ENCODE measurements around the gene LPGAT1.
"Not testable (repeated sequence)": the region's sequence is repeated elsewhere in the genome, so short reads cannot be mapped to it uniquely, and the experiment has no call there.

LPGAT1 gene

GRCh38 chr1:211734359-211734758 is 96.2 kb downstream of the LPGAT1 start:
- DNase-seq = no peak

GRCh38 chr1:211732293-211732980 is 98.1 kb downstream of the LPGAT1 start:
- DNase-seq = no peak

GRCh38 chr1:211731456-211732292 is 98.9 kb downstream of the LPGAT1 start:
- DNase-seq = no peak

GRCh38 chr1:211730347-211730746 is 100.2 kb downstream of the LPGAT1 start:
- DNase-seq = no peak

- DNase-seq = no peak
Measured at GRCh38 chr1:211729238-211729637, 101.3 kb downstream of the LPGAT1 start.

- DNase-seq = no peak
Measured at GRCh38 chr1:211726467-211726995, 104.0 kb downstream of the LPGAT1 start.

- DNase-seq = no peak
Measured at GRCh38 chr1:211724687-211725196, 105.8 kb downstream of the LPGAT1 start.

GRCh38 chr1:211723273-211723672 is 107.3 kb downstream of the LPGAT1 start:
- DNase-seq = no peak

- DNase-seq = no peak
Measured at GRCh38 chr1:211722277-211723175, 108.0 kb downstream of the LPGAT1 start.

GRCh38 chr1:211716555-211716954 is 114.0 kb downstream of the LPGAT1 start:
- DNase-seq = not testable (repeated sequence)

- DNase-seq = no peak
Measured at GRCh38 chr1:211715971-211716370, 114.6 kb downstream of the LPGAT1 start.

GRCh38 chr1:211714154-211714553 is 116.4 kb downstream of the LPGAT1 start:
- DNase-seq = no peak

GRCh38 chr1:211713231-211713630 is 117.3 kb downstream of the LPGAT1 start:
- no peak for DNase-seq

- no peak for DNase-seq
Measured at GRCh38 chr1:211711315-211711705, 119.3 kb downstream of the LPGAT1 start.

GRCh38 chr1:211710566-211711314 is 119.8 kb downstream of the LPGAT1 start:
- no peak for DNase-seq

GRCh38 chr1:211708926-211709325 is 121.6 kb downstream of the LPGAT1 start:
- no peak for DNase-seq

- no peak for DNase-seq
Measured at GRCh38 chr1:211708006-211708405, 122.6 kb downstream of the LPGAT1 start.

GRCh38 chr1:211705467-211706091 is 125.0 kb downstream of the LPGAT1 start:
- no peak for DNase-seq

- DNase-seq = no peak
Measured at GRCh38 chr1:211704543-211704942, 126.0 kb downstream of the LPGAT1 start.

GRCh38 chr1:211703812-211704537 is 126.6 kb downstream of the LPGAT1 start:
- DNase-seq = no peak

- no peak for DNase-seq
Measured at GRCh38 chr1:211701733-211702132, 128.8 kb downstream of the LPGAT1 start.
